LoVo (cell line): ENCODE measurements around the gene SNPH.

Experiments used
- DNase-seq: peaks from one replicate; pipeline ENCODE4 v3.0.0-alpha.2; 2016; ENCODE audit warnings: low spot score

The SNPH gene

GRCh38 chr20:1287306-1287705, 21.2 kb downstream of the SNPH start:
- no peak for DNase-seq

GRCh38 chr20:1287787-1288569, 21.9 kb downstream of the SNPH start:
- DNase-seq: no peak

GRCh38 chr20:1291191-1291741, 25.2 kb downstream of the SNPH start:
- DNase-seq: no peak

- no peak for DNase-seq
Observed at GRCh38 chr20:1292620-1293019, 26.5 kb downstream of the SNPH start.

GRCh38 chr20:1293641-1294379, 27.7 kb downstream of the SNPH start:
- no peak for DNase-seq

GRCh38 chr20:1294497-1294896, 28.4 kb downstream of the SNPH start:
- no peak for DNase-seq

- DNase-seq: no peak
Observed at GRCh38 chr20:1295276-1295930, 29.3 kb downstream of the SNPH start.

- DNase-seq: no peak
Observed at GRCh38 chr20:1296117-1296610, 30.1 kb downstream of the SNPH start.

GRCh38 chr20:1296922-1297321, 30.8 kb downstream of the SNPH start:
- DNase-seq: no peak

- no peak for DNase-seq
Observed at GRCh38 chr20:1297486-1297885, 31.4 kb downstream of the SNPH start.

GRCh38 chr20:1298166-1298565, 32.1 kb downstream of the SNPH start:
- no peak for DNase-seq

GRCh38 chr20:1298888-1299511, 32.9 kb downstream of the SNPH start:
- DNase-seq: no peak

- no peak for DNase-seq
Observed at GRCh38 chr20:1299522-1299921, 33.4 kb downstream of the SNPH start.

- DNase-seq: no peak
Observed at GRCh38 chr20:1300083-1300840, 34.2 kb downstream of the SNPH start.

GRCh38 chr20:1301031-1301529, 35.0 kb downstream of the SNPH start:
- peak; percentile 54 for DNase-seq

- DNase-seq: no peak
Observed at GRCh38 chr20:1302685-1303541, 36.8 kb downstream of the SNPH start.

GRCh38 chr20:1304710-1305515, 38.8 kb downstream of the SNPH start:
- DNase-seq: no peak

- no peak for DNase-seq
Observed at GRCh38 chr20:1305712-1306111, 39.6 kb downstream of the SNPH start.
